ENCODE results near the gene NPC1L1. TPM values are rescaled to one million over a fixed set of nuclear protein-coding genes. Genes with fewer than 3 reads are reported as not detected.

Gene NPC1L1
- total RNA-seq, 3 donors from 2014 or later (not counting 1 experiment from before 2014, with no cell fraction given): 0.10 to 0.16 TPM; not detected in 1

- no peaks in the 10 kb centered on the region for H3K27me3 Mint-ChIP-seq (ENCODE audit: low read depth in 2 of 2)
- peaks cover 31 to 36% of the 10 kb centered on the region in 2 donors for H3K4me1 Mint-ChIP-seq
- no peak for TF ChIP-seq CTCF (IDR thresholded peaks at IDR 0.05)
- Histone ChIP-seq H3K4me1 (ENCODE audit: control insufficient read depth, insufficient read depth, low read length) (peaks cover 22% of the 10 kb centered on the region), H3K9me3 (ENCODE audit: control insufficient read depth, insufficient read depth, low read length) (no peaks in the 10 kb centered on the region), H3K27ac (ENCODE audit: low read length) (peak within 1 kb of the TSS; percentile 89), H3K4me3 (ENCODE audit: low read length) (peak within 1 kb of the TSS; percentile 76), H3K36me3 (ENCODE audit: control insufficient read depth, insufficient read depth, low read length) (peaks cover 50% of the 10 kb centered on the region), H3K27me3 (ENCODE audit: control insufficient read depth, insufficient read depth, low read length) (no peaks in the 10 kb centered on the region)
- ATAC-seq: peak; percentile 95
- peak; percentile 85 to 97 for DNase-seq
- H3K9me3 Mint-ChIP-seq: no peaks in the 10 kb centered on the region
- H3K27ac Mint-ChIP-seq: peak within 1 kb of the TSS; percentile 98 to 100
- H3K36me3 Mint-ChIP-seq: no peaks in the 10 kb centered on the region
- under 1% methylated on average over 74 of the region's 74 CpGs for WGBS (ENCODE audit: insufficient coverage)
- peak within 1 kb of the TSS; percentile 96 for H3K4me3 Mint-ChIP-seq
- intact Hi-C loops (cut with micrococcal nuclease): loop anchor here (1.0 kb wide), 1 partner anchor 9 kb away; the partner anchor contains the start of gene TMED4
Observed at GRCh38 chr7:44573464-44574286, 32.5 kb upstream of the NPC1L1 start, which contains the start of gene DDX56. DDX56 (minus strand) TSS chr7:44573908; CDS start chr7:44573895, 13 bp downstream.

- H3K4me3 ChIP-seq (ENCODE audit: low read length): peak overlapping the region; percentile 76
- H3K27ac ChIP-seq (ENCODE audit: low read length): no peak overlapping the region
- no peaks in the 10 kb centered on the region for H3K27me3 ChIP-seq (ENCODE audit: control insufficient read depth, insufficient read depth, low read length)
- intact Hi-C loops (cut with micrococcal nuclease): no loop called here
- 75% methylated on average over 5 of the region's 5 CpGs for WGBS (ENCODE audit: insufficient coverage)
- no peak for ATAC-seq
- peak overlapping the region; percentile 96 for H3K4me3 Mint-ChIP-seq
- H3K9me3 ChIP-seq (ENCODE audit: control insufficient read depth, insufficient read depth, low read length): no peaks in the 10 kb centered on the region
- peaks cover 52% of the 10 kb centered on the region for H3K36me3 ChIP-seq (ENCODE audit: control insufficient read depth, insufficient read depth, low read length)
- DNase-seq: no peak
- H3K9me3 Mint-ChIP-seq: no peaks in the 10 kb centered on the region
- peak overlapping the region; percentile 98 to 100 for H3K27ac Mint-ChIP-seq
- no peaks in the 10 kb centered on the region for H3K36me3 Mint-ChIP-seq
- H3K27me3 Mint-ChIP-seq (ENCODE audit: low read depth in 2 of 2): no peaks in the 10 kb centered on the region
- H3K4me1 Mint-ChIP-seq: peaks cover 31 to 36% of the 10 kb centered on the region in 2 donors
- no peak for TF ChIP-seq CTCF (IDR thresholded peaks at IDR 0.05)
- peaks cover 22% of the 10 kb centered on the region for H3K4me1 ChIP-seq (ENCODE audit: control insufficient read depth, insufficient read depth, low read length)
Observed at GRCh38 chr7:44572771-44573170, 31.6 kb upstream of the NPC1L1 start.

- Mint-ChIP-seq H3K4me1 (peaks cover 40% of the 10 kb centered on the region in 2 donors), H3K9me3 (no peaks in the 10 kb centered on the region), H3K27me3 (ENCODE audit: low read depth in 2 of 2) (no peaks in the 10 kb centered on the region), H3K36me3 (no peaks in the 10 kb centered on the region), H3K27ac (no peak overlapping the region), H3K4me3 (no peak overlapping the region)
- intact Hi-C loops (cut with micrococcal nuclease): no loop called here
- 97% methylated on average over 9 of the region's 9 CpGs for WGBS (ENCODE audit: insufficient coverage)
- DNase-seq (no peak), ATAC-seq (no peak)
- Histone ChIP-seq H3K36me3 (ENCODE audit: control insufficient read depth, insufficient read depth, low read length) (peaks cover 73% of the 10 kb centered on the region), H3K4me3 (ENCODE audit: low read length) (no peak overlapping the region), H3K27ac (ENCODE audit: low read length) (no peak overlapping the region), H3K27me3 (ENCODE audit: control insufficient read depth, insufficient read depth, low read length) (no peaks in the 10 kb centered on the region), H3K9me3 (ENCODE audit: control insufficient read depth, insufficient read depth, low read length) (no peaks in the 10 kb centered on the region), H3K4me1 (ENCODE audit: control insufficient read depth, insufficient read depth, low read length) (peaks cover 24% of the 10 kb centered on the region)
- no peak for TF ChIP-seq CTCF (IDR thresholded peaks at IDR 0.05)
Observed at GRCh38 chr7:44569959-44570358, 28.8 kb upstream of the NPC1L1 start.

Data from natural killer cell (primary cell).